SH-SY5Y (cell line): ENCODE results near the gene P4HA2.

Source experiments
- GATA2 ChIP-seq: IDR thresholded peaks from 2 replicates; pipeline ENCODE4 v1.6.1; 2011; ENCODE audit warnings: mild to moderate bottlenecking, low read depth, low read length
- GATA3 ChIP-seq: IDR thresholded peaks from 2 replicates; pipeline ENCODE4 v1.6.1; 2011; ENCODE audit warnings: low read depth, mild to moderate bottlenecking, low read length, moderate library complexity

The P4HA2 gene

DNA sequence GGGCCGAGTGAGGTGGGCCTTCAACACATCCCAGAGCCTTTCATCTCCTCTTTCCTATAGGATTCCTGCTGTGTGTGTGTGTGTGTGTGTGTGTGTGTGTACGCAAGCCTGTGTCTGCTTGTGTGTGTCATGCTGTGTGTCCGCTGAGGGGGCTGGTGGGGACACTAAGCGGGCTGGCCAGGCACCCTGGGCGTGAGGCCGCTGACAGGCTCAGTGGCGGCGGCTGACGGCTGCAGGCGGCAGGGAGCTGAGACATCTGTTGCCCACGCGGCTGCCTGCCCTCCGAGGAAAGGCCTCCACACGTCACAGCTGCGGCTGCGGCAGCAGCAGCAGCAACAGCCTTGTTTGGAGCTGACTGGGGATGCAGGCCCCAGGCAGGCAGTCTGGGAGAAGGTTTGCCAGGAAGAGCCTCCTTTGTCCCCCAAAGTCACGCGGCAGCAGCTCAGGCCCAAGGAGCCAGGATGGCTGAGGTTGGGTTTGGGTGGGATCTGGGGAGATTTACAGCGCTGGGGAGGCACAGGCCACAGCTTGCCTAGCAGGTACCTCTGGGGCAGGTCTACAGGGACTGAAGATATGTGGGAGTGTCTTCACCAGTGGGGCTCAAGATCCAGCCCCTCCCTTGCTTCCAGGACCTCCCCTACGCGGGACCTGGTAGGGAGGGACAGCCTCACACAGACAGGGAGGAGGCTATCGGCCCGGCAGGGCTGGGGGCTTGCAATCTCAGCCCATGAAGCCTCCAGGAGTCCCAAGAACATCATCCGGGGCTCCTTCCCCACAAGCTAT is 31.6 kb upstream of the P4HA2 start:
- no peak for TF ChIP-seq GATA3

DNA sequence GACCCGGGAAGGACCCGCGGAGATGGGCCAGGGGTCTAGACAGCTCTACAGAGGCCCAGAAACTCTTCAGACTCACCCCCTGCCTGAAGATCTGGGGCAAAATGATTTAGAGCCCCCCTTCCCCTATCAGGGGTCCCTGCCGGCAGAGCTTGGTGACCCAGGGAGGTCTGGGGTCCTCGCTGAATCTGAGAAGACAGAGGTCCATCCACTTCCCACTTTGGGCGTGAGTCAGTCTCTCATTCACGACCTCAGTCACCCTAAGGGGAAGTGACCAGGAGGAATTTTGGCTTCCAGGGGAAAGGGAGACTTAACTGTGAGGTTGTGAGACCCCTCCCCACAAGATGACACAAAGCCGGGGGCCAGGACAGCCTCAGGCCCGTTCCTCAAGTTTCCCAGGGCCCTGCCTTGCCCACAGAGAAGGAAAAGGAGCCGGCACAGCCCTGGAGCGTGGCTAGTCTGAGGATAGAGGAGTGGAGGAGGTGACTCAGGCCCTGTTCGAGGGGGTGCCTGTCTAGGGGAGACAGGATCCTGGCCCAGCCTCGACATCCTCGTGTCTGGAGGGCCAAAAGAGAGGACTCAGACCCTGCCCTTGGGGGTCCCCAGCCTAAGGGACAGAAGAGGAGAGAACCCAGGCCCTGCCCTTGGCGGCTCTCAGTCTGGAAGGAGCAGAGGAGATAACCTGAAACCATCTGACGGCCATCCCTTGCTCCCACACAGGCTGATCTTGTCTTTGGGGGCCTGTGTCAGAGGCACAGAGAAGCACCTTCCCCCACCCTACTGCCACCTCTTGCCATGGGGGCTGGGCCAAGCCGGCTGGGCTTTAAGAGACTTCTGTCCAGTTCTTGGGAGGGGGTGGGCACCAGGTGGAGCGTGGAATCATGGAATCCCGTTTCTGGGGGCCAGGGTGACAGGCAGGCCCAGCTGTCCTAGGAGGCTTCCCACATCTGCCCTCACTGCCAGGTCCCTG is 30.7 kb upstream of the P4HA2 start:
- TF ChIP-seq GATA3 (no peak), GATA2 (no peak)

GRCh38 chr5:132257131-132258101 is 29.8 kb upstream of the P4HA2 start, which contains the start of gene PDLIM4:
Gene PDLIM4 (plus strand): TSS chr5:132257696. CDS start chr5:132257735, 39 bp downstream.
- TF ChIP-seq GATA2 (no peak), GATA3 (no peak)

DNA sequence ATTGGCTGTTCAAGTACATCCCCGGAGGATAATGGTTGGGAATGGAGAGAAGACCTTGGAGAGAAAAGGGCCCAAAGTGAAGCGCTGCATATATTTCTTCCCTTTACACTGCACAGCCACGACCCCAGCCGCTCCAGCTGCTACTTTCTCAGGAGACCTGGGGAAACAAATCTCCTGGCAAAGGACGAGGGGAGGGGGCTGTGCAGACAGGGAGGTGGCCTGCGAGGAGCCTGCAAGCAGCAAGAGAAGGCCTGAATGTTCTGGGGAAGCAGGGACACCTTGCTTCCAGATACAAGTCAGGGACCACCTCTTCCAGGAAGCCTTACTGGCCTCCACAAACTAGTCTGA is 29.1 kb upstream of the P4HA2 start:
- TF ChIP-seq GATA2 (no peak), GATA3 (no peak)

GRCh38 chr5:132256086-132256782 is 28.6 kb upstream of the P4HA2 start:
- no peak for TF ChIP-seq GATA2
- no peak for TF ChIP-seq GATA3

DNA sequence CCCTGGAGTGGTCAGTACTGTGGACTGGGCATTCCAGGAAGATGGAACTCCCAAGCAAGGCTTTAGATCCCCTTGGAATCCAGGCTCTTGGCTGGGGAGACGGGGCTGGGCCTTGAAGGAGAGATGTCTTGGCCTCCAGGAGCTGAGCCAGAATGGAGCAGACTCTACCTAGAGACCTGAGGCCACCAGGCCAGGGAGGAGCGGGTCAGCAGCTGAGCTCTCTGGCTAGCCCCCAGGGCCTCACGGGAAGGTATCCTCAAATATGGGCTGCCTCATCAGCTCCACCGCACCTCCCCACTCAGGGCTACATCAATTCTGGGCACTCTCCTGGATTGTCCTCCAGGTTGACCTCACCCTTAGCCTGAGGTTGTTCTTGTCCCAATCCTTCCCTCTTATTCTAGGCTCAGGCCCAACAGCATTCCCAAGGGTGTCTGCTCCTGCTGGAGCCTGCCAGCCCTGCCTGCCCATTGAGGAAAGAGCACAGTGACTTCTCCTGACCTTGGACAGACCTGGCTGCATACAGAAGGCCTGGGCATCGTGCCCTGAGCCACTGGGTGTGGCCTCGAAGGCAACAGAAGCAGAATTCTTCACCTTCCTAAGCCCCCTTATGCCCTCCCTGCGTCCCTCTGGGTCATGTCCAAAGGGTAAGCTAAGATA is 26.8 kb upstream of the P4HA2 start:
- TF ChIP-seq GATA3 = no peak
- TF ChIP-seq GATA2 = no peak

DNA sequence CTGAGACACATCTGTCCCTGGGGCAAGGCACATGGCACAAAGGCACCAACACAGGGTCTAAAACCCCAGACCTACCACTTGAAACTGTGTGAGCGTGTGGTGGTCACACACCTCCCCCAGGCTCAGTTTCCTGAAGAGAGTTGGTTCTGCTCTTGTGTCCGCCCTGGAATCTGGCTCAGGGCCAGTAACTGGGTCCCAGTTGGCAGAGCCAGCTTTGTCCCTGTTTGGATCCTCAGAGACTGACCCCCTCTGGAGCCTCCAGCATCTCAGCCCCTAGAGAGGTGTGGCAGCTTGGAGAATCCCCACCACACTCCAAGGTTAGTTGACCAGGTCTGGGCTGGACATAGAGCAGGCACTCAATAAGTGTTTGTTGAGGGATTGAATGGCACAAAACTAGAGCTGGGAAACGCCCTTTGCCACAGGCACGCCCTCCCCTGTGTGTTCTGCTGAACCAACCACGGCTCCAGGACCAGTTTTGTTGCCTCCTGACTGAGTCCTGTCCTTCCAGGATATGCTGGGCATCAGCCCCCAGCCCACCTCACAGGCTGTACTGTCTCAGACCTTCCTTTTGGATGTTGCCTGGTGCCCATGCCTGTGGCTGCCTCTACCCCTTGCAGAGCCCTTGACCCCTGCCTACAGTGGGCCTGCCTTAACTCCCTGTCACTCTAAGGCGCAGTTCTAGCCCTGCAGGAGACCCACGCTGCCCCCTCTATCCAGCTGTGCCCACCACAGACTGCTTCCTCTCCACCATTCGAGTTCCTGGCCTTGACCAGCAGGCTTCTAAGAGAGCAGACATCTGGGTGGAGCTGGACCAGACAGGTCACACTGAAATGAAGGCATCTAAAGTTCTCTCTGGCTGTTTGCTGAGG is 26.0 kb upstream of the P4HA2 start:
- TF ChIP-seq GATA3 (no peak), GATA2 (no peak)

GRCh38 chr5:132253008-132253441 is 25.4 kb upstream of the P4HA2 start:
- TF ChIP-seq GATA3 (no peak), GATA2 (no peak)

DNA sequence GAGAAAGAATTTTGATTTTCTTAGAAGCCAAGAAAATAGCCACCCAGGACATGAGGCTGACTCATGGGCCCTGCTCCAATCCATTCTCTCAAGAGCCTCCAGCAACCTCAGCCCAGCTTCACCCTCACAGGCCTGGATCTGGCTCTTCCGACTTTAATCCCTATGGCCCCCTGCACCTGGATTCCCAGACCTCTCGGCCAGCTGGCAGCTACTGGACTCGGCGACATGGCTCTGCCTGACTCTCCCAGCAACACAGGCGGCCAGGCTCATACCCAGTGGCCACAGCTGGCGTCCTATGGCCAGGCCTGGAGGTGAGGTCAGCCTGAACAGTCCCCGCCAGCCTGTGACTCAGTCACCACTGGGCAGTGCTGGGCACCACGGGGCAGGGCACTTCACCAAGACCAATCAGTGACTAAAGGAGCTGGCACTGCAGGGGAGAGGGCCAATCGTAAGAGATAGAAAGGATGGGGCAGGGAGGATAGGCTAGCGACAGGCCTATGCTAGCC is 23.6 kb upstream of the P4HA2 start:
- no peak for TF ChIP-seq GATA2
- no peak for TF ChIP-seq GATA3

DNA sequence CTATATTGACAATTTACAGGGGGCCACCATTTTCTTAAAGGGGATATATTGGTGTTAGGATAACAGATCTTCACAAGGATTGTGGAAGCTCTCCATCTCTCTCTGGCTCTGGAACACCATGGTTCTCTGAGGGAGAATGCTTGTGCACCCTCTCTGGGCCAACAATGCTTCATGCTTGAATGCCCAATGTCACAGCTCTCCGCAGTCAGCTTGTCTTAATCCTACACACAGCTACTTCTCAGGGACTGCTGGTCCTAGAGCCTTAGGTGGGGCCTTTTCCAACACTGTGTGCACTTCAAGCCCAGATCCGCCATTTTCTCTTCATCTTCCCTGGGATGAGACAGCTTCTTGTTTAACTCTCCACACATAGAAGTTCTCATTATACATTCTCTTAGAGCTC is 22.9 kb upstream of the P4HA2 start:
- TF ChIP-seq GATA3 (no peak), GATA2 (no peak)

DNA sequence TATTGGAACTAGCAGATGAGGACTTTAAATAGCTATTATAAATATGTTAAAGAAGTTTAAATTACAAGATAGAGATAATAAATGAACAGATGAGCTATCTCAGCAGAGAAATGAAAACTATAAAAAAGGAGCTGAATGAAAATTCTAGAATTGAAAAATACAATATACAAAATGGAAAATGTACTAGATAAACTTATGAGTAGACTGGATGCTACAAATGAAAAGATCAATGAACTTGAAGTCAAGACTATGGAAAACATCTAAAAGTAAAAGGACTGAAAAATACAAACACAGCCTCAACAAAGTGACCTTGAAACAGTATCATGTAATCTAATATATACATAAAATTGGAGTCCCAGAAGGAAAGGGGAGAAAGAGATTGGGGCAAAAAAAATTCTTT is 19.2 kb upstream of the P4HA2 start:
- TF ChIP-seq GATA3 (no peak), GATA2 (no peak)

GRCh38 chr5:132245593-132245992 is 17.9 kb upstream of the P4HA2 start:
- TF ChIP-seq GATA2 (no peak), GATA3 (no peak)
